Right hindlimb (tissue), 1 donor: ENCODE measurements around the gene MGA.

Experiments used
- DNase-seq: peaks from one replicate; pipeline ENCODE4 v3.0.0-alpha.2; 2018

Gene MGA

DNA sequence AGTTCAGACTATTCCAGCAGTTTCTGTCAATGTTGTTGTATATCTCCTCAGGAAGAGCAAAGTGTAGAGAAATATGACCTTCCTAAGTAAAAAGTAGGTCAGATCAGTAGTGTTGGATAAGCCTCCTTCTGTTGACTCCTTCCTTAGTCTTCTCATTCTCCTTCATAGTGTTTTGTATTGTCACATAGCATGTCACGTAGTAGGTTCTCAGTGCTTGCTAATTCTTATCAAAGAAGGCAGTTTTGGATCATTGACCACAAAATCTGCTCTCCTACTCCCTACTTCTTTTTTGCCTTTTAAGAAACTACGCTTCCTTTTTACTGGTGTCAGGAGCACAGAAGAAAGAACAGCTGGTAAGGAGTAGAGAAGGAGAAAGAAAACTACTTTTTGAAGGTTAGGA lies 1.0 kb upstream of the MGA start:
- no peak for DNase-seq

DNA sequence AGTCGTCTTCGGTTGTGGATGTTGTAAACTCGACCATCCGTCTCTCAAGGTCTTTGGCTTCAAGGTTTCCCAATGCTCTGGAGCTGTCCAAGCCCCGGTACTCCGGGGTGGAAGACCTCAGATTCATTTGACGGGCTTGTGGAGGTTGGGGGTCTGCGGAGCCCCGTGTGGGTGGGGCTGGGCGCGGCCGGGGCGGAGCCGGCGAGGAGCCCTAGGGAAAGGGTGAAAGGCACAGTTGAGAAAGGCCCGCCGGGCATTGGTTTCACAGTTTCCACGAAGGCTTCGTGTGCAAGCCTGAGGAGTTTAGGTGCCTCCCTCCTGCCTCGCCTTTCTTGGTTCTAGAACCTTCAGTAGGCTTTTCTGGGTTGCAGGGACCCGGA lies 360 bp upstream of the MGA start:
- DNase-seq = no peak

DNA sequence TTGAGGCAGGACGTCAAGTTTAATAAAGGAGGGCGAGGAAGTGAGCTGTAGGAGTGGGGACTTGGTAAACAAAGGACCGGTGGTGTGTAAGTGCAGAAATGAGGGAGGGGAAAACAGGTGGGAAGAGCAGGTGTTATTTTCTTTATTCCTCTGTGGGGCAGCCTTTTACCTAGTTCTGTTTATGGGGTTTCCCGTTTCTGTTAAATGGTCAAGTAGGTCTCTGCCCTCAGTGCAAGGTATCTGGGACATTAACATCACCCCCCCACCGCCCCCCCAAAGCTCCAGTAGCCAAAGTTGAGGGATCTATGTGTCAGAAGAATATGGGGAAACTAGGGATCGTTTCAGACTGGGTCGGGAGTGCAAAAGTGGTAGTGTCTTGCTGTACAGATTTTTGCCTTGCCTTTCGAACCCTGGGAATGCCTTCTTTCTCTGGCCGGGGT lies 893 bp downstream of the MGA start:
- peak; percentile 16 for DNase-seq

DNA sequence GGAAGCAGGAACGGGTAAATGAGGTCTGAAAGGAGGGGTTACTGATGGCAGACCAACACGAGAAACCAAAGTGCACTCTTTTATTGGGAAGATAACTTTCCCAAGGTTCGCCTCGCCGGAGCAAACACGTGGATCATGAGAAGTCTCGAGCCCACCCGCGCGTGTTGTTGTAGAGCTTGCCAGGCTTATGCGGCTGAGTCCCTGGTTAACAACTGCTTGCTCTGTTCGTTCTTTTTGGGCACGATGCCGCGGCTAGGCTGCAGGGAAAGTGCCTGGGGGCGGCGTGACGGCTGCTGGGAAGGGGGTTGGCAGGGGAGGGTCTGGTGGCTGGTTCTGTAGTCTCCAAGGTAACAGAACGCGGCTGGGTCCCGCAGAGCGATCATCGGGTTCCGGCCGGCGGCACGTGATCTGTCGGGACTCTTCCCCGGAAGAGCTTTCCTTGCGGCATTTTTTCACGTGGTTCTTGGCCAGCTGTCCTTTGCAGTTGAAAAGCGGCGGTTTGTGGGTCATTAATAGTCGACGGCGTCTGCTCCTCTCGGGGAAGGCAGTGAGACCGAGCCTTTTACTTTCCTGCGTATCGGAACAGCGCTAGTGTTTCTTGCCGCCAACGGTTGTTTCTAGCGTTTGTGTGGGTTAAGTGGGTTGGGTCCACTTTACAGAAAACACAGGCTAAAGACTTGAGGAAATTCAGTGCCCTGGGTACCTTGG lies 1.5 kb downstream of the MGA start:
- DNase-seq = peak; percentile 87

DNA sequence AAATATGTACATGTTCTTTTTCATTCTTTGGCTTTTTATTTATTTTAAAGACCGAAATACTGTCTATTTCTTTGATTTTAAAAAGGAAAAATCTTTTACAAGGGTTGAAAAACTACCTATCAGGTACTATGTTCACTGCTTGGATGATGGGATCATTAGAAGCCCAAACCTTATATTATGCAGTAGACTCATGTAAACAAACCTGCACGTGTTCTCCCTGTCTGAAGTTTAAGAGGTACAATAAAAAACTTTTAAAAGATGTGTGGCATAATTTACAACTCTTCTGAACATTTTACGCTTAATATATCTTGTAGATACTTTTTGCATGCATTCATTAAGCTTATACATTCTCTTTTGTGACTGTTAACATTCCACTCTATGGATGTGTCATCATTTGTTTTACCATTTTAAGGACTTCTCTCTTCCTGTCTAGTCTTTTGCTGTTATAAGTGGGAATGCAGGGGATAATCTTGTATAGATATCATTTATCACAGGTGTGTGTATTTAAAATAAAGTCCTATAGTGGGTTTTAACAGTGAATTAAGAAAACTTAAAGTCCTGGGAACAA lies 6.2 kb downstream of the MGA start:
- no peak for DNase-seq

DNA sequence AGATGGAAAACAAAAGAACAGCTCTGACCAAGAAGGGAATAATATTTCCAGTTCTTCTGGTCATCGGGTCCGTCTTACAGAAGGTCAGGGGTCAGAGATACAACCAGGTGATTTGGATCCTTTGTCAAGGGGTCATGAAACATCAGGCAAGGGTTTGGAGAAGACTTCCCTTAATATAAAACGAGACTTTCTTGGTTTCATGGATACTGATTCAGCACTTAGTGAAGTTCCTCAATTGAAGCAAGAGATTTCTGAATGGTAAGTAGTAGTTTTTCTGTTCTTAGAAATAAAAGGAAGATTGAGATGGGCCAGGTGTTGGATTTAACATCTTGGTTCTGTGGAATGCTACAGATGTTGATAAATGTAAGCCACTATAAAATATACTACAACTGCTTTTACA lies 9.5 kb downstream of the MGA start:
- no peak for DNase-seq

DNA sequence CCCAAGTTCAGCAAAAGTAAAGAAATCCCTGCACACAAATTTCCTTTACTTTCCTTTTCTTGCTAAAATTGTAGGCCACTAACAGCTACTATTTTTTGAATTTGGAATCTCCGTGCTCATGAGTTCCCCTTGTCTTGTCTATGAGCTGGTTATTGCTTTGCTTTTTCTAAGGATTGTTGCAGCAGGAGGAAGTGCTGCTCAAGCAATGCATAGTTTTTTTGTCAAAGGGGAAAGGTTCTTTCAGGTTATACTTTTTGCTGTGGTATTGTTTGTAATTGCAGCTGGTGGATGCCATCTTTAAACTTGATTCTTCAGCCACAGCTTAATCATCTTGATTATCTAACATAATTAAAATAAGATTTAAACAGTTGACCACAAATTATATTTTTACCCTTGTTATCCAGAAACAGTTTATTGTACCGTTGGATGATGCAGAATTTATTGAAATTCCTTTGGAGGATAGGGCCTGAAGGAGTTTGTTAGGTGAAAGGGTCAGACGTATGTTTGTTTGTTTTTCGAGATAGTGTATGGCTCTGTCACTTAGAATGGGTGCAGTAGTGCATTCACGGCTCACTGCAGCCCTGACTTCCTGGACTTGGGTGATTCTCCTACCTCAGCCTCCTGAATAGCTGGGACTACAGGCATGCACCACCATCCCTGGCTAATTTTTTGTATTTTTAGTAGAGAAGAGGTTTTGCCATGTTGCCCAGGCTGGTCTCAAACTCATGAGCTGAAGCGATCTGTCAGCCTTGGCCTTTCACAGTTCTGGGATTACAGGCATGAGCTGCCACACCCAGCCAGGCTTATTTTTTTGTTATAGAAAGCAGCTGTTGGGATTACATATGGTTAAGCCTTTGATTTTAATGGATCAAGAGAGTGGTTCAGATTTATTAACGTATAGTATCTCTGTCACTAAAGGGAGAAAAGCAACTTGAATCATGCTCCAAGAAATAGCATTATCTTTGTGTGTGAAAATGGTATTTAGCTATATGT lies 11.7 kb downstream of the MGA start:
- DNase-seq = no peak

DNA sequence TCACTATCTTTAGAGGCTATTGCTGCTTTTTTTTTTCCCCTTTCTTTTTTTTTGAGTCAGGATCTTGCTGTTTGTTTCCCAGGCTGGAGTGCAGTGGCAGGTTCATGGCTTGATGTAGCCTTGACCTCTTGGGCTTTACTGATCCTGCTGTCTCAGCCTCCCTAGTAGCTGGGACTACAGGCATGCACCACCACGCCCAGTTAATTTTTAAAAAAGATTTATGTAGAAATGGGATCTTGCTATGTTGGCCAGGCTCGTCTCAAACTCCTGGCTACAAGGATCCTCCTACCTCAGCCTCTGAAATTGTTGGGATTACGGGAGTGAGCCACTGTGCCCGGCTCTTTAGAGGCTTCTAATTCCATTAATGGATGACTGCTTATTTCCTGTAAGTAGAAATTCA lies 15.1 kb downstream of the MGA start:
- no peak for DNase-seq

DNA sequence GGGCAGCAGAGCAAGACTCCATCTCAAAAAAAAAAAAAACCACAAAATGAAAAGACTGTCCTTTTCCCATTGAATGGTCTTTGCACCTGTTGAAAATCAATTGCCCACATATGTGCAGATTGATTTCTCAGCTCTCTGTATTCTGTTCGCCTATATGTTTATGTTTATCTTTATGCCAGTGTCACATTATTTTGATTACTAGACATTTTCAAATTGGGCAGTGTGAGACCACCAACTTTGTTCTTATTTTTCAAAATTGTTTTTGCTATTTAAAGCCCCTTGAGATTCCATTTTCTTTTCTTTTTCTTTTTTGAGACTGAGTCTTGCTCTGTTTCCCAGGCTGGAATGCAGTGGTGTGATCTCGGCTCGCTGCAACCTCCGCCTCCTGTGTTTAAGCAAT lies 18.5 kb downstream of the MGA start:
- no peak for DNase-seq

DNA sequence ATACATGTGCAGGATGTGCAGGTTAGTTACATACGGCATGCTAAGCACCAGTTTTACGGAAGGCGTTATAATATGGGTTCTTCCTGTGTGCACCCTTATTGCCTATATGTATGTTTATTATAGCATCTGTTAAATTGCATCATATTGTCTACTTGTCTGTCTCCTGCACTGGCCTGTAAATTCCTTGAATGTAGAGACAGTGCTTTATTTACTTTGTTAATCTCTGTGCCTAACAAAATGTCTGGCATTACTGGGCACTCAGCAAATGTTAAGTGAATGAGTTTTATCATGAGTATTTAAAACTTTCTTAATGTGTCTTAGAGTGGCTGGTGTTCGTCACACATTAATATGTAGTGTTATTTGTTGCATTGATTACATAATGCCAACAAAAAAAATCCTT lies 23.8 kb downstream of the MGA start:
- DNase-seq = no peak

DNA sequence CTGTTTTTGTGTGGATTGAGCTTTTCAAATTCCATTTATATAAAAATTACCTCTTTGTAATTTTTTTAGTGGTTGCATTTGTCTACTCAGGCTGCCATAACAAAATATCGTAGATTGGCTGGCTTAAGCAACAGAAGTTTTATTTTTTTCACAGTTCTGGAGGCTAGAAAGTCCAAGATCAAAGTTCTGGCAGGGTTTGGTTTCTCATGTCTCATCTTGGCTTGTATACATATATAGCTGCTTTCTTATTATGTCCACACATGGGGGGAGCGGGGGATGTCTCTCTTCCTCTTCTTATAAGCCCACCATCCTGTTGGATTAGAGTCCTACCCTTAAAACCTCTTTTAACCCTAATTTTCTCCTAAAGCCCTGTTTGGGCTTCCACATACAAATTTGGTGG lies 28.5 kb downstream of the MGA start:
- no peak for DNase-seq

DNA sequence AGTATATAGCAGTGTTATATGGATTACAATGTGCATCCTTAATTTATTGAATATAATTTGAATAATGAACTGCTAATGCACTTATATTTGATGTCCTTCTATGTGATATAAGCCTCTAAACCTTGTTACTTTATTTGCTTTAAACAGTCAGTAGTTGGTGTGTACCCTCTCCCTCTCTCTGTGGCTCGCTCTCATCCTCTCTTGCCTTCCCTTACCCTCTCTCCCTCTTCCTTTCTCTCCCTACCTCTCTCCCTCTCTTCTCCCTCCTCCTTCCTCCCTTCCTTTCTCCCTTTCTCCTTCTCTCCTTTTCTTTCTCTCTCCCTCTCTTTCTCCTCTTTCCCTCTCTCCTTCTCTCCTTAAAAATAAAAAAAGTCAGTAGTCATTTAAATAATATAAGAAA lies 28.9 kb downstream of the MGA start:
- DNase-seq = no peak

DNA sequence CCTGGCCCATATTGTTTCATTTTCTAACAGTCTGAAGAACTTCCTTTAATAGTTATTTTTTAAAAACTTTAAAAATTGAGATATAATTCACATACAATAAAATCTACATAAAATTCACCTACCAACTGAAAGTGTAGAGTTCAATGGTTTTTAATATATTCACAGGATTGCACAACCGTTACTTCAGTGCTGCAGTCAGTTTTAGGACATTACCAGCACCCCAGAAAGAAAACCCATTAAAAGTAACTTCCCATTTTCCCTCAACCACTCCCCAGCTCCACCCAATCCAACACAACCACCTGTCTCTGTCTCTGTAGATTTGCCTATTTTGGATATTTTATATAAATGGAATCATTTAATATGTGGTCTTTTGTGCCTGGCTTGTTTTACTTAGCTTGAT lies 29.6 kb downstream of the MGA start:
- no peak for DNase-seq

DNA sequence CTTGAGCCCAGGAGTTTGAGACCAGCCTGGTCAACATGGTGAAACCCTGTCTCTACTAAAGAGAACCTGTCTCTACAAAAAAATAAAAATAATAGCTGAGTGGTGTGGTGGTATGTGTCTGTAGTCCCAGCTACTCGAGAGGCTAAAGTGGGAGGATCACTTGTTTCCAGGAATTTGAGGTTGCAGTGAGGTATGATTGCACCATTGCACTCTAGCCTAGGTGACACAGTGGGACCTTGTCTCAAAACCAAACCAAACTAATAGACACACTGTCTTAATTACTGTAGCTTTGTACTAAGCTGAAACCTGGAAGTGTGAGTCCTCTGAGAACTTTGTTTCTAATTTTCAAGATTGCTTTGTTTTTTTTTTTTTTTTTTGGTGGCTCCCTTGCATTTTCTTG lies 30.4 kb downstream of the MGA start:
- no peak for DNase-seq

DNA sequence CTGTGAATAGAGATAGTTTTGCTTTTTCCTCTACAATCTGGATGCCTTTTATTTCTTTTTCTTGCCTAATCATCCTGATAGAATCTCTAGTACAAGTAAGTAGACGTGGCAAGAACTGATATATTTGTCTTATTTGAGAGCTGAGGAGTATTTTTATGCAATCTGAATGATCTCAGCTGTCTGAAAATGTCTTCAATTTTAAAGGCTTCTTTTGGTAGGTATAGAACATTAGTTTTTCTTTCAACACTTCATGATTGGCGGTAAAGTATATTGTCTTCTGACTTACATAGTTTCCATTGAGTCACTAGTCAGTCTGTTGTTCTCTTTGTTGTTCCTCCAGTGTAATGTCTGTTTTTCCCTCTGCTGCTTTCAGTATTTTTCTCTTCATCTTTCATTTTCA lies 31.3 kb downstream of the MGA start:
- no peak for DNase-seq

DNA sequence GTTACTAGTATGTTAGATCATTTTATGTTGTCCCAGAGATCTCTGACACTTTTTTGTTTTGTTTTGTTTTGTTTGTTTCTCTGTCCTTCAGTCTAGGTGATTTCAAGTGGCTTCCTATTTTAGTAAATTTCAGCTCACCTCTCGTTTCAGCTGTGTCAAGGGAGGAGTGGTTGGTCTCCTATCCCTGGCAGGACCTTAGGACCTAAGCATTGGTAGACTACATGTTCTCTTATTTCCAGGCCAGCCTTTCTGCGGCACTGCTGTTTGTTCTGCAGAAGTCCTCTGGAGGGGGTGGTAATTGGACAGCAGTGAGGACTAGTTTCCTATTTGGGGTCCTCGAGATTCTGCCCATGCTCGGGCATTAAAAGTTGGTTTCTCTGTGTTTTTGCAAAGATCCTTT lies 31.8 kb downstream of the MGA start:
- no peak for DNase-seq

DNA sequence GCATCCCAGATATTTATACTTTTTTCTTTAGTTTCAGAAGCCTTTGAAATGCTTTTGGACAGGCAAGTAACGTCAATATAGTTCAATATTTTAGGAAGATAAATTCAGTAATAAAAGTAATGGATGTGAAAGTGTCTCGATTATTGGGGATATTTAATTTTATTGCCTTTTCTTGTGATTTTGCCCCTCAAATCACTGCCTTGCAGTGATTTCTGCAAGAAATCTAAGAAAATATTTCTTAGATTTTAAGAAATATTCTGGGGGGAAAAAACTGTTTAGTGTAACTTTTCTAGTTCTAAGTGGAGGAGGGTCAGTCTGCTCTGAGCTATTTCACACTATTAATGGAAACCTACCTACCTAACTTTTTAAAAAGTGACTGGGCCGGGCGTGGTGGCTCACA lies 33.6 kb downstream of the MGA start:
- DNase-seq = no peak

DNA sequence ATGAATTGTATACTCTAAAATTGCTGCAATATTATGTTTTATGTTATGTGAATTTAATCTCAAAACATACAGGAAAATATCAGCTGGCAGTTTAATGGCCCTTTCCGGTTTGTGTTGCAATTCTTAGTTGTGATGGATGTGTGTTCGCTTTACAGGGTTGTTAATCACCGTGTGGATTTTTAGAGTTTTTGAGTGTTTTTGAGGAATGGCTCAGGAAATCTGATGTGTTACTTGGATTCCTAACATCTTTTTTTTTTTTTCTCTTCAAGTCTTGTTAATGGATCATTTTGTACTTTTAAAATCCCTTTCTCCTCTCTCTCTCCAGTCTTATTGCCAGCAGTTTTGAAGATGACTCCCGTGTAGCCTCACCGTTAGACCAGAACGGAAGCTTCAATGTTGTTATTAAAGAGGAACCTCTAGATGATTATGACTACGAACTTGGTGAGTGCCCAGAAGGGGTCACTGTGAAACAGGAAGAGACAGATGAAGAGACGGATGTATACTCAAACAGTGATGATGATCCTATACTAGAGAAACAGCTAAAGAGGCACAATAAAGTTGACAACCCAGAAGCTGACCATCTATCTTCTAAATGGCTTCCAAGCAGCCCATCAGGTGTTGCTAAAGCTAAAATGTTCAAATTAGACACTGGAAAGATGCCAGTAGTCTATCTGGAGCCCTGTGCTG lies 35.7 kb downstream of the MGA start:
- DNase-seq = no peak

DNA sequence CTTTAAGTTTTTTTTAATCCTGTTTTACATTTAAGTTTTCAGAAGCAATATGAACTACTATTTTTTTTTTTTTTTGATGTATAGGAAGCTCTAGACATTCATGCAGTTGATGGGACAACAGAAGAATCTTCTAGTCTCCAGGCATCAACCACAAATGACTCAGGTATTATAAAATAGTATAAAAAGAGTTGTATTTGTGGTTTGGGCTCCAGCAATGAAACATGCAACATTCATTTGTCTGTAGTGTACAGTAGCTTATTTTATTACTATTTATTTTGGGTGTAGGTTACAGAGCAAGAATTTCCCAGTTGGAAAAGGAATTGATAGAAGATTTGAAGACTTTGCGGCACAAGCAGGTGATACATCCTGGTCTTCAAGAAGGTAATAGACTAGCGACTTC lies 38.6 kb downstream of the MGA start:
- no peak for DNase-seq

DNA sequence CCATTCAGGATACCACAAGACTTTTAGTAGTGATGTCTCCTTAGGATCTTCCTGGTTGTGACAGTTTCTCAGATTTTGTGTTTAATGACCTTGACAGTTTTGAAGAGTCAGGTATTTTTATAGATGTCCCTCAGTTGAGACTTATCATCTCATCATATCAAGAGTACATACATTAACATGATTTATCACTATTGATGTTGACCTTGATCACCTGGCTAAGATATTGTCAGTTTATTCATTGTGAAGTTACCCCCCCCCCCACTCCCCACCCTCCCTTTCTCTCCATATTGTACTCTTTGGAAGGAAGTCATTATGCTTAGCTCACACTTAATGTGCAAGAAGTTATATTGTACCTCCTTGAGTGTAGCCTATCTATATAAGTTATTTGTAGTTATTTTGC lies 42.9 kb downstream of the MGA start:
- DNase-seq = no peak

DNA sequence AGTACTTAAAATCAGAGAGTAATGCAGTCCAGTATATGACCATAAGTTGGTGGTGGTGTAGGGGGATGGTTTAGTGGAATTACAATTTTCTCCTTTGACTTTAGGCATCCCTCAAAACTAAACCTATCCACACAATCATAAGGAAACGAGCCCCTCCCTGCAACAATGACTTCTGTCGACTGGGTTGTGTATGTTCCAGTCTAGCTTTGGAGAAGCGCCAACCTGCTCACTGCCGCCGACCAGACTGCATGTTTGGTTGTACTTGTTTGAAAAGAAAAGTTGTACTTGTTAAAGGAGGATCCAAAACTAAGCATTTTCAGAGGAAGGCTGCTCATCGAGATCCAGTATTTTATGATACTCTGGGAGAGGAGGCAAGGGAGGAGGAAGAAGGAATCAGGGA lies 52.8 kb downstream of the MGA start:
- DNase-seq = peak; percentile 19

DNA sequence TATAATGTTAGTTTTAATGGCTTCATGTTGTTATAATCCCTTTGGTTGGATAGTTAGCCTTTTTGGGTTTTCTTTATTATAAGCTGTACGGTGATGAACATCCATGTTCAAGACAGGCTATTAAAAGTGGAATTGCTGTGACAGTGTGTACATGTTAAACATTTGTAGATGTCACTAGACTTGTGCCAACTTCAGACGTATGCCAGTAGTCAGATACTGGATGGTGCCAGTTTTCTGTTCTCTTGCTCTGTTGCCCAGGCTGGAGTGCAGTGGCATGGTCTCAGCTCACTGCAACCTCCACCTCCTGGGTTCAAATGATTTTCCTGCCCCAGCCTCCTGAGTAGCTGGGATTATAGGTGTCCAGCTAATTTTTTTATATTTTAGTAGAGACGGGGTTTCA lies 54.1 kb downstream of the MGA start:
- no peak for DNase-seq

DNA sequence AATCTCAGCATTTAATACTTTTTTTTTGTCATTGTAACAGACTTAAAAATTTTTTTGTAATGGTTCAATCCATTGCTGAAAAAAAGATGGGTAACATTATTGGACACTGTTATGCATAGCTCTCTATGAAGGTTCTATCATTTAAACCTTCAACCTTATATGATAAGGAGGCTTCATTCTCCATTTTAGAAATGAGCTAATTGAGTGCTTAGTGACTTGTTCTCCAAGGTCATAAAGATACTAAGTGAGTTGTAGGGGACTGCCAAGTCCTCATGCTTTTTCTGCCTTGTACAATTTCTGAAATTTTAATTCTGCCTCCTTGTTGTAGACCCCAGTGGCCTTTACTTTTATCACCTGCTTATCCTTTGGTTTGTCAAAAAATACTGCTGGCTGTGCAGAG lies 56.7 kb downstream of the MGA start:
- DNase-seq = no peak
